HG02678 (cell line): Measurements from ENCODE around the gene SMARCD3.

ENCODE experiments used
- ATAC-seq: cut with Tn5 transposase; IDR thresholded peaks from one replicate; pipeline ENCODE4 v1.9.1; 2021; ENCODE audit warnings: mild to moderate bottlenecking, moderate library complexity; ENCODE audit not compliant: unreplicated experiment

SMARCD3 gene

GRCh38 chr7:151248346-151249033 lies at the start of gene SMARCD3:
Gene SMARCD3 (minus strand): TSS chr7:151248694. CDS start chr7:151248562, 132 bp downstream.
- no peak for ATAC-seq

- no peak for ATAC-seq
Observed at GRCh38 chr7:151296202-151296992, 47.9 kb upstream of the SMARCD3 start.

DNA sequence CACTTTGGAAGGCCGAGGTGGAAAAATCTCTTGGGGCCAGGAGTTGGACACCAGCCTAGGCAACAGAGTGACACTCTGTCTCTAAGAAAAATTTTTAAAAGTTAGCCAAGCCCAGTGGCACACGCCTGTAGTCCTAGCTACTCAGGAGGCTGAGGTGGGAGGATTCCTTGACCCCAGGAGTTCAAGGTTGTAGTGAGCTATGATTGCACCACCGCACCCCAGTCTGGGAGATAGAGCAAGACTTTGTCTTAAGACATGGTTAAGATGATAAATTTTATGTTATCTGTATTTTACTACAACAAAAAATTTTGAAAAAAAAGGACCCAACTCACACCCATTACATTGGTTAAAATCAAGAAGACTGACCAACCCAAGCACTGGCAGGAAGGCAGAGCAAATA lies 44.4 kb upstream of the SMARCD3 start:
- no peak for ATAC-seq

DNA sequence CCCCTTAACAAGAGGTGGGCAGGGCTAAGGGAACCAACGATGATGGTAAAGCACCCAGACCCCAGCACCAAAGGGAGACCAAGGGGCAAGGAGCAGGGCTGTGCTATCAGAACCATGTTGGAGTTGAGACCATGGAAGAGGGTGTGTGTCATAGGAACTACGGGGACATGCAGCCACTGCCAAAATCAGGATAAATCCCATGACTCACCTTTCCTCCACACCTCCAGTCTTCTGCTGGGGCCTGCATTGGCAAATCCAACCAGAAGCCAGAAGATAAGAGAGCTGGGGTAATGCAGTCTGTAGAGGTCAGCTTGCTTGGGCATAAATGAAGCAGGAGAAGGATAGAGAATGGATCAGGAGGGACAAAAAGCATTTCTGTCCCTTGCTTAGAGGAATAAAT lies 42.7 kb upstream of the SMARCD3 start:
- ATAC-seq: no peak

GRCh38 chr7:151290355-151290760 lies 41.9 kb upstream of the SMARCD3 start:
- ATAC-seq: no peak

- ATAC-seq: no peak
Observed at GRCh38 chr7:151289891-151290290, 41.4 kb upstream of the SMARCD3 start.

DNA sequence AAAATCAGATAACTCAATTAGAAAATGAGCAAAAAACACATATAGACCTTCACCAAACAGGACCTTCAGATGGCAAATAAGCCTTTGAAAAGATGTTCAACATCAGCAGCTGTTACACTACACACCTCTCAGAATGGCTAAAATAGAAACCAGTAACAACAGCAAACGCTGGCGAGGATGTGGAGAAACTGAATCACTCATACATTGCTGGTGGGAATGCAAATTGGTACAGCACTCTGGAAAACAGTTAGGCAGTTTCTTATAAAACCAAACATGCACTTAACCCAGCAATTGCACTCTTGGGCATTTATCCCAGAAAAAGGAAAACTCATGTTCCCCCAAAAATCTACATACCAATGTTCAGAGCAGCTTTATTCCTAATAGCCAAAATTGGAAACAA lies 37.7 kb upstream of the SMARCD3 start:
- no peak for ATAC-seq

- no peak for ATAC-seq
Observed at GRCh38 chr7:151283302-151283701, 34.8 kb upstream of the SMARCD3 start.

GRCh38 chr7:151282111-151282510 lies 33.6 kb upstream of the SMARCD3 start:
- no peak for ATAC-seq

GRCh38 chr7:151281686-151282085 lies 33.2 kb upstream of the SMARCD3 start:
- no peak for ATAC-seq

DNA sequence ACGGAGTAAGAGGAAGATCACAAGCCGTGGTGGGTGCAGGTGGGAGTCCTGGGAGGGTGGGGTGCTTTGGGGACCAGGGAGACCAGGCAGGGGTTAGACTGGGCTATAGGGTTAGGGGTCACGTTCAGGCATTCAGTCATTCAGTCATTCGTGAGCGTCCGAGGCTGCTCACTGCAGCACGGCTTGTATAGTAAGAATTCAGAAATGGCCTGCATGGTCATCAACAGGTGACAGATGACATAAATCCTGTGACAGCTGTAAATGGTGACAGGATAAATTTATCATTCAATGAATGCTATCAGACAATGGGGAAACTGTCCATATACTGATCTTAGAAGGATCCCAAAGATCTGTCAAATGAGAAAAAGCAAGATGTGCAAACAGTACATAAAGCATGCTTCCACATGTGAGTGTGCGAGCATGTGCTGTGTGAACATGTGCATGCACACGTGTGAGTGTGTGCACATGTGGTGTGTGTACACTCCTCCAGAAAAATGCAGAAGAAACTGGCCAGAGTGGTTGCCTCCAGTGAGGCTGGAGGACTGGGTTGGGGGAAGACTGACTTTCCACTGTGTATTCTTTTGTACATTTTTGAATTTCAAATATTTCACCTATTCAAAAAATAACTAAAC lies 32.0 kb upstream of the SMARCD3 start:
- no peak for ATAC-seq

GRCh38 chr7:151279868-151280267 lies 31.4 kb upstream of the SMARCD3 start:
- ATAC-seq: no peak

GRCh38 chr7:151278949-151279348 lies 30.5 kb upstream of the SMARCD3 start:
- ATAC-seq: no peak

GRCh38 chr7:151277631-151278030 lies 29.1 kb upstream of the SMARCD3 start:
- ATAC-seq: no peak

DNA sequence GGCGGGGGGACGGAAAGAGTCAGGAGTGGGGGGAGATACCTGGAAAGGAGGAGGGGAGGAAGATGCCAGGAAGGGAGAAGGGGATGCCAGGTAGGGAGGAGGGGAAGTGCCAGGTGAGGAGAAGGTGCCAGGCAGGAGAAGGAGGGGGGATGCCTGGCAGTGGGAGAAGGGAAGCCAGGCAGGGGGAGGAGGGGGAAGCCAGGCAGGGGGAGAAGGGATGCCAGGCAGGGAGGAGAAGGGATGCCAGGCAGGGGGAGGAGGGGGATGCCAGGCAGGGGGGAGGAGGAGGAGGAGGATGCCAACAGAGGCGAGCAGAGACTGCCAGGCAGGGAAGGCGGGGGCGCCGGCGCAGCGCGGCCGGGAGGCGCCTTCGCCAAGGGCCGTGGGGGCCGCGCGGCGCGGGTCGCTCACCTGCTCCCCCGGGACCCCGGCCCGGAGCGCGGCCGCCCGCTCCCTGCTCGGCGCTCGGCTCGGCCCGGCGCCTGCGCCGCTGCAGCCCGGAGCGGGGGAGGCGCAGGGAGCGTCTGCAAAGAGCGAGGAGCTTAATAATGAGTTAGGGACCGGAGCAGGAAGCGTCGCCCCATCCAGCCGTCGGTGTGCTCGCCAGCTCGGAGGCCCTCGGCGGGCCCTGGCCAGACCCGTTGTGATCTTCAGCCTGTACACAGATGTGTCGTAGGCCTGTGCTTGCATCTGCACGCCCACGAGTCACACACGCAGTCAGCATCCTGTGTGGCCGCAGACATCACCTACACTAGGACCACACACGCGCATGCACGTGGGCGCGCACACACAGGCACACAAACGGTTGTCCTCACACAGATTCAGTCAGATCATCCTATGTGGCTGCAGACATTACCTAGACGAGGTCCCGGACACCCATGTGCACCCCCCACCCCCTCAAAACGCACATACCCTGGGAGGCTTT lies 28.4 kb upstream of the SMARCD3 start:
- no peak for ATAC-seq

DNA sequence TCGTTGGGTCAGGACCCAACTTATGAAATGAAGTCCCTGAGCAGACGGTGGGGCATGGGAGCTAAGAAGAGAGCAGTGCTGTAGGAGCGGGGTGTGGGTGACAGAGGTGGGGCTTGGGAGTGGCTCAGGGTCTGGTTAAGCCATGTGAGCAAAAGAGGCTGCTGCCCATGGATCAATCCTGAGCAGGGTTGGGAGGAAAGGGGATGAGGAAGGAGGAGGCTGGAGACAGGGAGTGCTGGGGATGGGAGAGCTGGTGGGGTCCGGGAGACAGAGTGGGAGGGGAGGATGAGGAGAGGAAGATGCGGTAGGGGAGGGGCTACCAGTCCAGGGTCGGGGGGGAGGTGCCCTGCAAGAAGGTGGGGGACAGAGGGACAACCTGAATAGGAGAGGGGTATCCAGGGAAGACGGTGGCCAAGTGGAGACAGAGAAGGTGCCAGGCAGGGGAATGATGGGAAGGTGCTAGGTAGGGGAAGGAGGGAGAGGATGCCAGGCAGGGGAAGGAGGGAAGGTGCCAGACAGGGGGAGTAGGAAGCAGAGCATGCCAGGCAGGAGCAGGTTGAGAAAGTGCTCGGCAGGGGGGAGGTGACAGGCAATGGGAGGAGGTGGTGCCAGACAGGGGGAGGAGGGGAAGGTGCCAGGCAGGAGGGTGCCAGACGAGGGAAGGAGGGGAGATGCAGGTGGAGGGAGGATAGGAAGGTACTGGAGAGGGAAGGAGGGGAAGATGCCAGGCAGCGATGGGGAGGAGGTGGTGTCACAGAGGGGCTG lies 27.5 kb upstream of the SMARCD3 start:
- no peak for ATAC-seq

- ATAC-seq: no peak
Observed at GRCh38 chr7:151274936-151275812, 26.7 kb upstream of the SMARCD3 start.

DNA sequence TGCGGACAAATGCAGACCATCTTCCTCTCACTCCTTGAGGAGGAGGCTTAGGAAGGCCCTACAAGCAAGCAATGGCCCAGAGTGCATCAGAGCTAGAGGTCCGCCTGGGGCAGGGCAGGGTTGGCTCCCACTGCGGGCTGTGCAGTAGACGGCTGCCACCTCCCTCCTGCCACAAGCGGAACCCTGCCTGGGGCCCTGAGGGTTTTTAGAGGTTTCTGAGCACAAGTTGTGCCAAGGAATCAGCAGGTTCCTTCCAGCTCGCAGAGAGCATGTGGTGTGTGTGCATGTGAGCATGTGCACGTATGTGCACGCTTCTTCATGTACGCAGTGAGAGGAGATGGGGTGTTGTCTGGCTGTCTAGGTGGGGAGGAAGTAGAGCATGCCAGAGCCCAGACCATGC lies 25.9 kb upstream of the SMARCD3 start:
- no peak for ATAC-seq
